T-helper 2 cell treated with Interferon-gamma antibody and Interleukin-4, amounts not matched to agents 5 μg/mL and 100 μg/mL, for 36 hours (primary cell): Measurements from ENCODE around the gene POU2F1.

ENCODE experiments used
- DNase-seq: peaks from one replicate; pipeline ENCODE4 v3.0.0; 2021; ENCODE audit warnings: low spot score
- H3K27ac Mint-ChIP-seq: one replicate; pipeline ENCODE4 v1.8.0; 2021; ENCODE audit warnings: mild to moderate bottlenecking, mixed read lengths
- H3K27me3 Mint-ChIP-seq: one replicate; pipeline ENCODE4 v1.8.0; 2021; ENCODE audit warnings: low read depth, mixed read lengths
- H3K36me3 Mint-ChIP-seq: one replicate; pipeline ENCODE4 v1.8.0; 2021; ENCODE audit warnings: low read depth, mixed read lengths
- H3K4me1 Mint-ChIP-seq: one replicate; pipeline ENCODE4 v1.8.0; 2021; ENCODE audit warnings: low read depth, mixed read lengths
- H3K4me3 Mint-ChIP-seq: one replicate; pipeline ENCODE4 v1.8.0; 2022; ENCODE audit warnings: mild to moderate bottlenecking, moderate library complexity, mixed read lengths
- H3K9me3 Mint-ChIP-seq: one replicate; pipeline ENCODE4 v1.8.0; 2021; ENCODE audit warnings: mixed read lengths

The POU2F1 gene

DNA sequence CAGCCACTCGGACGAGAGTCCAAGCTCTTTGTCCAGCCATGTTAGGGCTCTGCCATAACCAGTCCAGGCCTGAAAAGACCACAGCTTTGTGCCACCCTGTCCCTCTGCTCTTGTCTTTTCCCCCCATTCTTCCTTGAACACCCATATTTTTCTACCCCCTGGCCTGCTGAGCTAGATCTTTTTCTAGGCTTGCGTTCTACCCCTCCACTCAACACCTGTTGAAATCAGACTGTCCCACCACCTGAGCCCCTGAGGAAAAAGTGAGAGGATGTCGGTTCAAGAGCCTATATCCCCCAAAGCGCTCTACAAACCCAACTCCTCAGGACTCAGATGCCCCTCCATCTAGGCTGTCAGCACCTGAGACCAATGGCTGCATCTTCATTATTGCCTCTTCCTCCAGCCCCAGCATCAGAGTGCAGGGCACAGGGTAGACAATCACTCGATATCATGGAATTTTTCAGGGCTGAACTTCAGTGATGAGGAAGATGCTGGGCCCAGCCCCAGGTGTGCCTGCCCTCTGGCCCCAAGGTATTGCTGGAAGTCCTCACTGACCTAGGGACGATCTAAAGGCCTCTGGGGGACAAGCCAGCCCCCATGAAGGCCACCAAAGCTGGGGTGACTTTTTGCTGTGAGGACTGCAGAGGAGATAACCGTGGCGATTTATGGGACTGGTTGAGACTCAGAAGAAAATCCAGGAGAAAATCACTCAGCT is 222.3 kb downstream of the POU2F1 start:
- H3K36me3 Mint-ChIP-seq, result peaks cover 50% of the 10 kb centered on the region
- no peaks in the 10 kb centered on the region for H3K27me3 Mint-ChIP-seq
- H3K9me3 Mint-ChIP-seq, result no peaks in the 10 kb centered on the region
- H3K4me1 Mint-ChIP-seq, result peaks cover 66% of the 10 kb centered on the region
- no peak for DNase-seq
- H3K4me3 Mint-ChIP-seq, result no peak overlapping the region
- peak overlapping the region; percentile 7 for H3K27ac Mint-ChIP-seq

DNA sequence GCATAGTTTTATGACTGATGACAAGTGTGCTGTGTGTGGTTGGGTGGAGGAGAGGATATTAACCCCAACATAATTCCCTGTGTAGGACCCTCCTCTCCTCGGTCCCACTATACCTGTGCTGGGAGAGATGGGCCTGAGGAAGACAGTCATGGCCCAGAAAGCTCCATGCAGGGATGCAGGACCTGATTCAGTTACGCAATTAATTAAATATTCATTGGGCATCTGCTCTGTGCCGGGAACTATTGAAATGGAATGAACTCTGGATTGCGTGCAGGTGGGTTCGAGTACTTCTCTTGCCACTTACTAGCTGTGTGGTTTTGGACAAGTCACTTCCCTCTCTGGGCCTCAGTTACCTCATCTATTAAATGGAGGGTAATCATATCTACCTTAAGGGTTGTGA is 223.1 kb downstream of the POU2F1 start:
- no peak for DNase-seq
- Mint-ChIP-seq H3K36me3 (peaks cover 43% of the 10 kb centered on the region), H3K9me3 (no peaks in the 10 kb centered on the region), H3K27me3 (no peaks in the 10 kb centered on the region), H3K27ac (peak overlapping the region; percentile 73), H3K4me3 (no peak overlapping the region), H3K4me1 (peaks cover 66% of the 10 kb centered on the region)

DNA sequence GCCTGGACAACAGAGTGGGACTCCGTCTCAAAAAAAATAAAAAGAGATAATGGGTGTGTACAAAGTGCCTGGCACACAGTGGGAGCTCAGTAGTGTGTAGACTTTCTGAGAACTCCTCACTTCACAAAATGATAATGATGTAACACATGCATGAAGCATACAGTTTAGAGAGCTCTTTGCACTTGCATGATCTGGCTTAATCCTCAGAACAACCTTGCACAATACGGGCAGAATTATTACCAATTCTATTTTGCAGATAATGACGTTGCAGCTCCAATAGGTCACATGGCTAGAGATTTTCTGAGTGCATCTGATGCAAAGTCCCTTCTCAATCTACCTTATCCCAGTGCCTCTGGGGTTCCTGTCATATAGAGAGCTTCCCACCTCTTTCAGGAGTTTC is 226.3 kb downstream of the POU2F1 start:
- peaks cover 66% of the 10 kb centered on the region for H3K4me1 Mint-ChIP-seq
- no peaks in the 10 kb centered on the region for H3K9me3 Mint-ChIP-seq
- peaks cover 31% of the 10 kb centered on the region for H3K36me3 Mint-ChIP-seq
- no peak for DNase-seq
- peak overlapping the region; percentile 95 for H3K27ac Mint-ChIP-seq
- peak overlapping the region; percentile 78 for H3K4me3 Mint-ChIP-seq
- no peaks in the 10 kb centered on the region for H3K27me3 Mint-ChIP-seq

DNA sequence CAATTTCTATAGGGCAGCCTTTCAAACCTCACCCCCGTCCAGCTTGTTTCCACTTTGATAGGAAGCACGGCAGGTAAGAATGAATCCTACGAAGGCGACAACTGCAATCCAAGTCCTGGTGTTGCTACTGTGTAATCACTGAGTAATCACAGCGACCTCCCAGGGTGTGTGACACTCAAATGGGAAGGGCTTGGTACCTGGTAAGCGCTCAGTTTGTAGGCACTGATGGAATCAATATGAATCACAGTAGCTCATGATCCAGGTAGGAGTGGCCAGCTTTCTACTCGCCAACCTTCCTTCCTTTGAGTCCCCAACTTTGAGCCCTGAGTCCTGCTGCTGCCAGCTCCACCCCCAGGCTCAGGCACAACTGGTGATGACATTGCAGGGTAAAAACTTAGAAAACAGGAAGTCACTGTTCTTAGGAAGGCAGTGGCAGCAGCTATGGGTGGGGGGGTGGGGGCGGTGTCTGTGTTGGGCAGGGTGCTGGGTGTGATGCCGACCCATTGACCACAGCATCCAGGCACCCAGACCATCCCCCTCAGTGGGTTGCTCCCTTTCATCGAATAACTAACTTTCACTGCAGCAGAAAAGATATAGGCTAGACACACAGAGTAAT is 226.9 kb downstream of the POU2F1 start:
- peaks cover 65% of the 10 kb centered on the region for H3K4me1 Mint-ChIP-seq
- peak; percentile 81 for DNase-seq
- no peaks in the 10 kb centered on the region for H3K27me3 Mint-ChIP-seq
- peaks cover 33% of the 10 kb centered on the region for H3K36me3 Mint-ChIP-seq
- no peaks in the 10 kb centered on the region for H3K9me3 Mint-ChIP-seq
- peak overlapping the region; percentile 78 for H3K4me3 Mint-ChIP-seq
- peak overlapping the region; percentile 95 for H3K27ac Mint-ChIP-seq

DNA sequence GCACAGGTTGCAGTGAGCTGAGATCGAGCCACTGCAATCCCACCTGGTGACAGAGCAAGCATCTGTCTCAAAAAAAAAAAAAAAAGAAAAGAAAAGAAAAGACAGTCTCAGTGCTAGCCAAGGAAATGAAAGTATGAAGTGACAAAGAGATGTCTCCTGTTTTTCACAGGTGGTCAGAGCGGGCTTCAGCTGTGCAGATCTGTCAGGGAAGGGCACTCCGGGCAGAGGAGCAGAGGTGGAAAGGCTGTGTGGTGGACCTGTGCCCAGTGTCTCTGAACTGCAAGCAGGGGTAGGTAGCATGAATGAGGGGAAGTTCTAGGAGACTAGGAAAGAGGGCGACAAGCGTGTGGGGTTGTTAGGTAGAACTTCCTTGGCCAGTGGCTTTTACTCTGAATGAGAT is 230.2 kb downstream of the POU2F1 start:
- peak overlapping the region; percentile 93 for H3K27ac Mint-ChIP-seq
- H3K36me3 Mint-ChIP-seq, result peaks cover 28% of the 10 kb centered on the region
- H3K4me3 Mint-ChIP-seq, result peak overlapping the region; percentile 86
- no peaks in the 10 kb centered on the region for H3K27me3 Mint-ChIP-seq
- peaks cover 60% of the 10 kb centered on the region for H3K4me1 Mint-ChIP-seq
- H3K9me3 Mint-ChIP-seq, result no peaks in the 10 kb centered on the region
- DNase-seq, result no peak

DNA sequence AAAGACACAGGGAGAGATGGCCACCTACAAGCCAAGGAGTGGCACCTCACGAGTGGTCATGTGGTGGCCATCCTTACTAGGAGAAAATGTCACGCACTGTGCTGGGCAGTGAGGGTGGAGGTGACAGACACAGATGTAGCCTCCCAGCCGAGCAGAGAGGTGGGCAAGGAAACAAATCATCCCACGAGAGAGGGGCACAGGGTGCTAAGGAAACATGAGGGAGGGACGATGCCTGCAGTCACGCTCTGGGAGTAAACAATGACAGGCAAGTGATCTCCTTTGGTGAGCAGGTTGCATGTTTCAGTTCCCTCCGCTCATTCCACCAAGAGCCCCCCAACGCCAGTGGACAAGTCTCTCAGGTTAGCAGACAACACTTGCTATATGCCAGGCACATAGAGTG is 231.8 kb downstream of the POU2F1 start:
- H3K4me1 Mint-ChIP-seq, result peaks cover 61% of the 10 kb centered on the region
- H3K27me3 Mint-ChIP-seq, result no peaks in the 10 kb centered on the region
- H3K27ac Mint-ChIP-seq, result no peak overlapping the region
- no peak for DNase-seq
- H3K4me3 Mint-ChIP-seq, result peak overlapping the region; percentile 11
- H3K9me3 Mint-ChIP-seq, result no peaks in the 10 kb centered on the region
- peaks cover 24% of the 10 kb centered on the region for H3K36me3 Mint-ChIP-seq

DNA sequence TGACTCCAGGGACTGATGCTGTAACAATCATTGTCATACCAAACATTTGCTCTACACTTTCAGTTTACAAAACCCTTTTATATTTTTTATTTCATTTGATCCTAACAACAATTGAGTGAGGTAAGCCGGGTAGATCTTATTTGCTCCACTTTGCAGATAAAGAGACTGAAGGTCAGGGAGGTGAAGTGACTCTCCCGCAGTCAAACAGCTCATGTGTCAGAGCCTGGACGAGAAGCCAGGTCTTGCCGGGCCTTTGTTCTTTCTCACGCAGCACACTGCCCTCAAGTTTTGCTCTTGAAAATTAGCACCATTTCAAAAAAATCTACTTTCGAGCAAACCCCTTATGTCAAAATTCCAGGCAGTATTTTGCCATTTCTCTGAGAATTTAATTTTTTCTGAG is 232.4 kb downstream of the POU2F1 start:
- Mint-ChIP-seq H3K27me3 (no peaks in the 10 kb centered on the region), H3K4me1 (peaks cover 58% of the 10 kb centered on the region), H3K27ac (peak overlapping the region; percentile 73), H3K36me3 (peaks cover 29% of the 10 kb centered on the region), H3K9me3 (no peaks in the 10 kb centered on the region), H3K4me3 (peak overlapping the region; percentile 59)
- no peak for DNase-seq

DNA sequence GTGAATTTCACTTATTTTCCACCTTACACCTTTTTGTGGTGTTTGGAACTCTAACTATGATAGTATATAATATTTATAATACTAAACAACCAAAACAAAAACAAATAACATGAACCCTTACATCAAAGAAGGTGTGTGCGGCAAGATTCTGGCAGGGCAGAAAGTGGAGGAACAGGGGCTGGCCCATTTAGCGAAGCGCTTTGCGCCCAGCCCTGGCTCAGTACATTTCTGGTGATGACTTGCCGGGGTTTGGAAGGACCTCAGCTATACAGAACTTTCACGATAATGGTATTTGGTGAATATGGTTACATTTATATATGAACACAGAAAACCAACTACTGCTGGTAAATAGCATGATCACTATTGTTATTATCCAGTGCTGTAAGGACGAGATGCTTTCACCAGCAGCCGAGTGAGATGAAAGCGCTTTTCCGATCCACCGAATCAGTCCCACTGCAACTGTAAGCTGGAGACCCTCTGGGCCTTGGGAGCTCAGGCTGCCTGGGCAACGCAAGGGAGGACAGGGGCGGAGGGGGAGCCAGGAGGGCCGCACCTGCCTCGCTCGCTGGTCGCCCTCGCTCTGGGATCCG is 233.7 kb downstream of the POU2F1 start:
- H3K27ac Mint-ChIP-seq, result peak overlapping the region; percentile 50
- H3K4me1 Mint-ChIP-seq, result peaks cover 51% of the 10 kb centered on the region
- DNase-seq, result no peak
- H3K9me3 Mint-ChIP-seq, result no peaks in the 10 kb centered on the region
- H3K36me3 Mint-ChIP-seq, result peaks cover 34% of the 10 kb centered on the region
- no peaks in the 10 kb centered on the region for H3K27me3 Mint-ChIP-seq
- H3K4me3 Mint-ChIP-seq, result peak overlapping the region; percentile 68

DNA sequence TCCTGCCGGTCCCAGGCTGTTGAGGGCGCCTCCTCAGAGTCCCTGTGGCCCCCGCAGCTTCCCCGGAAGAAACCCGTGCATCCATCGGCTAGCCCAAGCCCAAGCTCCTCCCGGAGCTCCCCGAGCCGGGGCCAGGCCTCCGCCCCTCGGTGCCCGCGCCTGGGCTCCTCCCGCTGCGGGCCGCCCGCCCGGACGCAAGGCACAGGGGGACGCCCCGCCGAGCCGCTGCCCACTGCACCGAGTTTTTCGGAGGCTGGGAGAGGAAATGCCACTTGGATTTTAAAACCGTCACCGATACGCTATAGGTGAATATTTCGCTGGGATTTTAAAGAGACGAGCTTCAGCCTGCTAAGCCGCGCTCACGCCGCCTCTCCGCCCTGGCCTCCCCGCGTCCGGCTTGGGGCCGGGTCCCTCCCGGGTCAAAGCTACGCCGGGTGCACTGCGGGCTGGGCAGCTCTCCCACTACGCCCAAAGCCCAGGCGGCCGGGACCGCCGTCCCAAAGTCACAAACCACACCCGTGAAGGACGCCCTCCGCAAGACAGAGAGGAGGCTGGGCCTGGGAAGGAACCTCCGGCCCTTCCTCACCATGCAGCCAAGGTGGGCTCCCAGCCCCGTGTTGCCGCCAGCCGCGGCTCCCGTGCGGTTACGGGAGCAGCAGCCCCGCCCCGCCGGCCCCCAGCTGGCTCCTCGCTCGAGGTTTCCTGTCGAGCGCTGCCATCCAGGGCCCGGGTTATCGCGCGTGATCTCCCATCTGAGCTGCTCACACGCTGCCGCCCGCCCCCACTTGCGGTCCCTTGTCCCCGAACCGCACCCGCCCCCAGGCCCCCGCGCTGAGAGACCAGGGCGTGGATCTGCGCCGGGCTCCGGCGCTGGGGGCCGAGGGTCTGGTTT is 234.5 kb downstream of the POU2F1 start:
- Mint-ChIP-seq H3K9me3 (no peaks in the 10 kb centered on the region), H3K27me3 (no peaks in the 10 kb centered on the region), H3K27ac (peak overlapping the region; percentile 29), H3K36me3 (peaks cover 37% of the 10 kb centered on the region), H3K4me1 (peaks cover 51% of the 10 kb centered on the region), H3K4me3 (peak overlapping the region; percentile 84)
- DNase-seq, result peak; percentile 83

DNA sequence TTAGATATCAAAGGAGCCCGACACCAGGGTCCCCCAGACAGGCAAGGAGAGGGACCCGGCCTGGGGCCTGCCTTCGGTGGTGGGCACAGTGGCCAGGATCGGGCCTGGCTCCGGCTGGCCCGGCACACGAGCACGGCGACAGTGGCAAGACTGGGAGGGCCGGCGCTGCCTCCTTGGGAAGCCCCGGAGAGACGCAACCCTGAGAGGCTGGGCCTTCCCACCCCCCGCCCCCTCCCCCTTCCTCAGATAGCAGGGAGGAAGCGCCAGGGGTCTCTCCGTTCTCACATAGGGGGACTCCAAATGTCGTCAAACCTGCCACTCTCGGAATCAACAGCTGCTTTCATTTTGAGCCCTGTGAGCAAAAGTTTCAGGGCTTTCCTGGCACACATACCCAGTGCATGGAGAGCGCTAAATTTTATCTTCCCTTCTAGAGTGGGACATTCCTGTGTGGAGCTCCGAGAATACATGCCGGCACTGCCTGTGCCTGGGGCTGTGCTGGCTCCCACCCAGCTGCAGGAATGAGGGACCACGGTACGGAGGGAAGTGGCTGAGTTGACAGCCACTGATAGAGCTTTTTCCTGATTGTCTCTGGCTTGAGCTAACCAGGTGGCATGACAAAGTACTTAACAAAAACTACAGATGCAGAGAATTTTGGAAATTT is 235.2 kb downstream of the POU2F1 start:
- no peak for DNase-seq
- peak overlapping the region; percentile 84 for H3K4me3 Mint-ChIP-seq
- no peaks in the 10 kb centered on the region for H3K27me3 Mint-ChIP-seq
- H3K36me3 Mint-ChIP-seq, result peaks cover 38% of the 10 kb centered on the region
- H3K9me3 Mint-ChIP-seq, result no peaks in the 10 kb centered on the region
- peak overlapping the region; percentile 64 for H3K27ac Mint-ChIP-seq
- peaks cover 45% of the 10 kb centered on the region for H3K4me1 Mint-ChIP-seq

DNA sequence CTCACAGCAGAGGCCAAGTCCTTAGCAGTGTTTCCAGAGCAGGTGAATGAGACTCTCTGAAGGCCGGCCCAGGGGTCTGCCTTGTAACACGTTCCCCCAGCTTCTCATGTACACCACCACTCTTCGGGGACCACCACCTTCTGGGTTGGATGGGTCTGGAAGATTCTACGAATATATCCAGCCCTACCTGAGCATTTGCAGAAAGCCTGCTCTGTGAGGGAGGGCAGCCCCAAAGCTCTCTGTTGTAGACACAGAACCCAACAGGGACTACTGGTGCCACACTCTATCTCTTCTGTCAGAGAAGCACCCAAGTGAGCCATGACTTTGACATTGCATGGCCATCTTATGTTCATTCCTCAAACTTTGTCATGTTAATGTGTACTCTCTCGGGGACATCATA is 235.8 kb downstream of the POU2F1 start:
- Mint-ChIP-seq H3K4me3 (peak overlapping the region; percentile 84), H3K36me3 (peaks cover 39% of the 10 kb centered on the region), H3K27ac (peak overlapping the region; percentile 68), H3K9me3 (no peaks in the 10 kb centered on the region), H3K4me1 (peaks cover 44% of the 10 kb centered on the region), H3K27me3 (no peaks in the 10 kb centered on the region)
- no peak for DNase-seq

DNA sequence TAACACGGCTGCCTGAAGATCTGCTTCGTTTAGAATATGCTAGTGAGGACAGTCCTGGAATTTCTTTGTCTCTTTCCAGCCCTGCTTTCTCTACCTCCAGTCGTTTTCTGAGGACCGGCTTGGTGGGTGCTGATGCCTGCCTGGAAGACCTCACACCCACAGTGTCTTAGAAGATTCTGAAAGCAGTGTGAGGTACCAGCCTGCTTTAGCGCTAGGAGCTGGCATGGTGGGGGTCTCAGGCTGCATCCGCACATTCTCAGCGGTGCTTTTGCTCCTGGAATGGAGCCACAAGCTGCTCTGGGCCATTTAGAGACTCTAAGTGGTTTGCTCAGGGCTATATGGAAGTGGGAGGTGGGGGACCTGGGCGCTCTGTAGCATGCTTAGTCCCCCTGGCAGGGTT is 236.2 kb downstream of the POU2F1 start:
- DNase-seq, result no peak
- peak overlapping the region; percentile 68 for H3K27ac Mint-ChIP-seq
- peak overlapping the region; percentile 84 for H3K4me3 Mint-ChIP-seq
- peaks cover 42% of the 10 kb centered on the region for H3K4me1 Mint-ChIP-seq
- no peaks in the 10 kb centered on the region for H3K9me3 Mint-ChIP-seq
- peaks cover 39% of the 10 kb centered on the region for H3K36me3 Mint-ChIP-seq
- no peaks in the 10 kb centered on the region for H3K27me3 Mint-ChIP-seq

DNA sequence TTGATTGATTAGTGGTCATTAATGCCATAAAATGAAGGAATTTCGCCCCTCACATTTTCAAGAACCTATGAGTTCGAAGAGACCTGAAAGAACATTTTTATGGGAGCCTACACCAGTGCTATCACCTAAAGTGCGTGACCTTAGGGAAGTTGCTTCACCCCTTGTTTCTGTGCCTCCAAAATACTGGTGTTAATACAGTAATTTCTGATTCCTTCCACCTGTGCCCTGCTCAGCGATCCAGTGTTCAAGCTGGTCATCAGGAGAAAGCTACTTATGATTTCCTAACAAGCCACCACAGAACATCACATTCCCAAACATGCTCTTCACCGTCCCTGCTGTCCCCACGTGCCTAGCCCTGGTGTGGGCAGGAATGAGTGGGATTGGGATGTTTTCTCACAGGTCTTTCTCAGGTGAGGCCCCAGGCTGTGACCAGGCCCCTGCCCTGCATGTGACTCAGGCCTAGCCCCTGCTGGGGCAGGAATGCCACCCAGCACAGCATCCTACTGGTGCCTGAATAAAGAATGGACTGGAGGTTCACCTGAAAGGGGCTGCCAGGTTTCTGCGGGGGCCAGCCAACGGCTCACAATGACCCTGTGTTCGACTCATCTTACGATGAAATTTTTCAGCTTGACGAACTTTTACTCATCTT is 237.4 kb downstream of the POU2F1 start:
- no peak for DNase-seq
- Mint-ChIP-seq H3K36me3 (peaks cover 36% of the 10 kb centered on the region), H3K27me3 (no peaks in the 10 kb centered on the region), H3K4me1 (peaks cover 36% of the 10 kb centered on the region), H3K27ac (no peak overlapping the region), H3K4me3 (no peak overlapping the region), H3K9me3 (no peaks in the 10 kb centered on the region)
